Testis (tissue), 2 donors: Measurements from ENCODE around the gene CHKB.

Experiments used
- POLR2A ChIP-seq: fragments of 450-650 bp; IDR thresholded peaks from one replicate; pipeline ENCODE4 v1.6.1; 2017; ENCODE audit warnings: antibody characterized with exemption, mild to moderate bottlenecking, moderate library complexity
- TF ChIP-seq, protein P1 (sequence below), 3 experiments: fragments of 450-650 bp in 2 of 3; fragments of 200-600 bp in 1 of 3; sonication (generic) in 1 of 3; IDR thresholded peaks; one replicate each; pipeline ENCODE4 v1.5.1; 2016 to 2019; ENCODE audit warnings: antibody characterized with exemption in 3 of 3, mild to moderate bottlenecking in 2 of 3, moderate library complexity in 1 of 3

DNA sequence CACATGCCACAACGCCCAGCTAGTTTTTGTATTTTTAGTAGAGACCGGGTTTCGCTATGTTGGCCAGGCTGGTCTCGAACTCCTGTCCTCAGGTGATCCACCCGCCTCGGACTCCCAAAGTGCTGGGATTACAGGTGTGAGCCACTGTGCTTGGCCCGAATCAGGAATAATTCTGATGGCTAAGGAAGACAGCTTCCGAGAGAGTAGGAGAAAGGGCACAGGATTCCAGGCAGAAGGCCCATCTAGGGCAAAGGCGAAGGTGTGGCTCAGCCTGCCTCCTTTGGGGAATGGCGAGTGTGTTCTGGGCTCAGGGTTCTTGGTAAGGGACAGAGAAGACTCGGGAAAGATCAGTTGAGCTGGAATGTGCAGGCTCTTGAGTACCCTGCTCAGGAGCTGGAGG is 18.4 kb downstream of the CHKB start:
- no peak for TF ChIP-seq POLR2A
- TF ChIP-seq, protein P1, sequence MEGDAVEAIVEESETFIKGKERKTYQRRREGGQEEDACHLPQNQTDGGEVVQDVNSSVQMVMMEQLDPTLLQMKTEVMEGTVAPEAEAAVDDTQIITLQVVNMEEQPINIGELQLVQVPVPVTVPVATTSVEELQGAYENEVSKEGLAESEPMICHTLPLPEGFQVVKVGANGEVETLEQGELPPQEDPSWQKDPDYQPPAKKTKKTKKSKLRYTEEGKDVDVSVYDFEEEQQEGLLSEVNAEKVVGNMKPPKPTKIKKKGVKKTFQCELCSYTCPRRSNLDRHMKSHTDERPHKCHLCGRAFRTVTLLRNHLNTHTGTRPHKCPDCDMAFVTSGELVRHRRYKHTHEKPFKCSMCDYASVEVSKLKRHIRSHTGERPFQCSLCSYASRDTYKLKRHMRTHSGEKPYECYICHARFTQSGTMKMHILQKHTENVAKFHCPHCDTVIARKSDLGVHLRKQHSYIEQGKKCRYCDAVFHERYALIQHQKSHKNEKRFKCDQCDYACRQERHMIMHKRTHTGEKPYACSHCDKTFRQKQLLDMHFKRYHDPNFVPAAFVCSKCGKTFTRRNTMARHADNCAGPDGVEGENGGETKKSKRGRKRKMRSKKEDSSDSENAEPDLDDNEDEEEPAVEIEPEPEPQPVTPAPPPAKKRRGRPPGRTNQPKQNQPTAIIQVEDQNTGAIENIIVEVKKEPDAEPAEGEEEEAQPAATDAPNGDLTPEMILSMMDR (IDR thresholded peaks at IDR 0.05): no peak
